TTC549 (cell line): ENCODE results near the gene LASP1.

Experiments used
- FAIRE-seq: peaks from 2 replicates; lab custom pipeline; 2012; peaks lifted over from hg19 to GRCh38; lab: Jason Lieb, UNC

The LASP1 gene

DNA sequence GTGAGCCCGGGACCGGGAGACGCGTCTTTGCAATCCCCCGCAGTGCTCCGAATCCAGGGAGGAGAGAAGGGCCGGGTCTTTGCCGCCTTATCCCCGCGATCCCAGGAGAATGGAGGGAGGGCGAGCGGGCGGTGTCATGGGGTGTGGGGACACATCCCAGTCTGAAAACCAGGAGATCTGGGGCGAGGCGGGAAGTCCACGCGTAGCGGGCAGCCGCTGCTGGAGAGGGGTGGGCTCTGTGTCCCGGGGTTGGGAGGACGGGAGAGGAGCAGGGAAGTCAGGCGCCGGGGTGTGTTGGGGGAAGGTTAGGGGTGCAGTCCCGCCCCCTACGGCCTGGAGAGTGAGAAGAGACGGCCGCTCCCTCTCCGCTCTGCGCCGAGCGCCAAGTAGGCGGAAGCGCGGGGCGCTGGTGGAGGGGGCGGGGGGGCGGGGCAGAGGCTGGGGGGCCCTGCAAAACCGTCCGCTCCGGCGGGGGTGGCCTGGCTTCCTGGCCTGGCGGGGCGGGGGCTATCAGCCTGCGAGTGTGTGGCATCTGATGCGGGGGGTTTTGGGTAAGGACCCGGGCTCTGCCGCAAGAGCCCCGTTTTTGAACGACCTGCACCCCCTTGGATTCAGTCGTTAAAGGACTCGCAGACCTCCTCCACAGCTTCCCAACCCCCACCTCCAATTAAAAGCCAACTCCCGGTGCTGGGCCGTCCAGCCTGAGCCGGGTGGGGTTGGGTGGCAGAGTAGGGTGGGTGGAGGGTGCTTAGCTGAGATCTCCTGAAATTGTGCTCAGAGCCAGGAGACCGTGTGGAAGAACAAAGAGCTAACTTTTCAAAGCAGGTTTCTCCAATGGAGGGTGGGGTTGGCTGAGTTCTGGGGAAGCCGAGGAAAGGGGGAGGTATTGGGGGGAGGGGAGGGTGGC, 654 bp downstream of the LASP1 start:
- no peak for FAIRE-seq

DNA sequence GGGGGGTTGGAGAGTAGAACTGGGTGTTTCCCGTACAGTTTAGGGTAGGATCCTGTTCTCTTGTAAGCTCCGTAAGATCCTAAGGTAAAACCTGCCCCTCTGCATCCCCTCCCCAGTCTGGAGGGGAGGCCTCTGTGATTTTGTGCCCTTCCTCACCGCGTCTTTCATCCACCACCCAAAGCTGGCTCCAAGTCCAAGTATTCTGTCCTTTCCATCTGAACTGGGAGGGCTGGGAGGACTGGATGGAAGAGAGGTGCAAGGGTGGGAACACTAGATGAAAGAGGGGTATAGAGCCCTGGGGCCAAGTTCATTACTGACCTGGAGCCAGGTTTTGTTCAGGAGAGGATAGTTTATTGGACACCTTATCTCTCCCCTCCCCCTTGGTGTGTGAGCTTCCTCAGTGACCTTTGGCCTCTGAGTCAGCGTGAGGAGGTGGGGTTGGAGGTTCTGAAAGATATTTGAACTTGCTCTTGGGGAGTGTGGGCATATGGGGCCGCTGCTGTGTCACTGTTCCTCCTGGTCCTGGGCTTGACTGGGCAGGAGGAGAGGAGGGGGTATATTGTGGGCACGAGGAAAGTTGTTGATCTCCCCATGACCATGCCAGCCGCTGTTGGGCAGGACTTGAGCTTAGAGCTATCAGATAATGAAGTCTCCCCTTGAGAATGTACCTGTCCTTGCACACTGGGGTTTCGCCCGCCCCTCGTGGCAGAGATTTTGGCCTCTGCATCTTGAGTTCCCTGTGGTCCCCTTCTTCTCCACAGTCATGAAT, 1.6 kb downstream of the LASP1 start:
- FAIRE-seq, result no peak

DNA sequence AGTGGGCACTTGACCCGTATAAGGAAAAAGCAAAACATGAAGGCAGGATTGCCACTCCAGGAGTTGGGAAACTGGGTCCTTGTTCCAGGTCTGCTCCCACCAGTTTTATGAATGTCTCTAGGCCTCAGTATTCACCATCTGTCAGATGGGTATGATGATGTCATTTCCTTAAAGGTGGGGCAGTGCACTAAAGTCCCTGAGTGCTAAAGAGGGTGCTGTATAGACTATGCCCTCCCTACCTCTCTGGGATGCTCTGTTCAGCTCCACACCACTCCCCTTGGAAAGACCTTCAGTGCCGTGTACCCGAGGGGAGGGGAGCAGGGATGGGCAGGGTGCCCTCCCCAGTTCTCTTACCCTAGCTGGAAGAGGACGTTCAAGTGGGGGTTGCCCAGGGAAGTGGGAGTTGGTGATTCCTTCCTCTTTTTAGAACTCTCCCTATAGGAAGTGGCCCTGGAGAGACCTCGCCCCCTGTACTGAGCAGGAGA, 2.2 kb downstream of the LASP1 start:
- no peak for FAIRE-seq

DNA sequence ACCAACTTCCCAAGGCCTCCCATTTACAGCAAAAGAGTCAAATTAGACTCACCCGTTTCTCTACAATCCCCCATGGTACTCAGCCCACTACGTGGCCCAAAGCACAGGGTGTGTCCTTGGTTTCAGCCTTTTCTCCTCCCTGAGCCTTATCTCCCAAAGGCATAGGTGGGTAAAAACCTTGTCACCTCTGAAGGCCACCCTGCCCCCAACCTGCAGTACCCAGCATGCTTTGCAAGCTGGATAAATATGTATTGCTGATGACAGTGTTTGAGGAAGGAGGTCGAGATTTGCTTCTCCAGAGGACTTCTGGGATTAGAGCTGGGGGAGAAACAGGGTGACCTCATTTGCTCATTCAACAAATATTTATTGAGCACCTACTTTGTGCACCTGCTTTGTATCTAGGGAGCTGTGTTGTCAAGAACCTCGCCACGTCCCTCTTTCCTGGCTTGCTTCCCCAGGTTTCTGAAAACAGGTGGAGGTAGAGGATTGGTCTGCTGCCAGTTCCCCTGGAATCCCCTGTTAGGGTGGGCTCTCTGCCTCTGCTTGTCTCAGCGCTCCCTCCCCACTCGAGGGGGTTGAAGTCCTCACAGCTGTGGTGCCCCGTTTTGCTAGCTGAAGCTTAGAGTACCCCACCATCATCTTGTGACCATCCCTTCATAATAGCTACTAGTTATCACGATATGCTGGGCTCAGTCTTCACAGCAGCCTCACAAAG, 3.0 kb downstream of the LASP1 start:
- no peak for FAIRE-seq

DNA sequence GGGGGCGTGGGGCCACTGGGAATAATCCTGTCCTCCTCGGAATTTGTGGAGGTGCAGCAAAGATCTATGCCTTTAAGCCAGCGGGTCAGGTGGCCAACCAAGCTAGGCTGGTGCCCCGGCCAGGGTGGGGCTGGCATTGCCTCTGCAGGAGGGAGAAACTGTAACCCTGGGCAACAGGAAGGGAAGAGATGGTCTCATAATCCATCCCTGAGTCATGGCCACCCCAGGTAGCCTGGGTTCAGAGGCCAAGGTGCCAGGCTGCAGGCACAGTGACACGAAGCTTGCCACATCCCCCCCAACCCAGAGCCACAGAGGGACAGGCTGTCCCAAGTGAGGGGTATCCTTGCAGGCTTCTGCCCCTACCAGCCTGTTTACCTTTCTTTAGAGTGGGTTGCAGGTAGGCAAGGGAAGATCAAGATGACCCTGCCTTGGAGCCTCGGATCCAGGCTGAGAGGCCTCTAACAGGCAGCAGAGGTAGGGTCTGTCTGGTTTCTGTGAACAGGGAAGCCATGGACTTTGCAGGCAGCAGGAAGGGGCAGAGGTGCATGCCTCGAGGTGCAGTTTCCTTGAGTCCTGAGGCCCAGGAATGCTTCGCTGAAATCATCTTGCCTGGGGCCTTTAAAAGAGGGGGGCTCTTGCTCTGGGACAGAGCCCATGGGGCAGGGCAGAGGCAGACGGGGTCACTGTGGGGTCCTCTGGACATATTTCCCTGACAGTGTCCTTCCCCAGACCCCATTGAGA, 4.0 kb downstream of the LASP1 start:
- FAIRE-seq, result no peak

DNA sequence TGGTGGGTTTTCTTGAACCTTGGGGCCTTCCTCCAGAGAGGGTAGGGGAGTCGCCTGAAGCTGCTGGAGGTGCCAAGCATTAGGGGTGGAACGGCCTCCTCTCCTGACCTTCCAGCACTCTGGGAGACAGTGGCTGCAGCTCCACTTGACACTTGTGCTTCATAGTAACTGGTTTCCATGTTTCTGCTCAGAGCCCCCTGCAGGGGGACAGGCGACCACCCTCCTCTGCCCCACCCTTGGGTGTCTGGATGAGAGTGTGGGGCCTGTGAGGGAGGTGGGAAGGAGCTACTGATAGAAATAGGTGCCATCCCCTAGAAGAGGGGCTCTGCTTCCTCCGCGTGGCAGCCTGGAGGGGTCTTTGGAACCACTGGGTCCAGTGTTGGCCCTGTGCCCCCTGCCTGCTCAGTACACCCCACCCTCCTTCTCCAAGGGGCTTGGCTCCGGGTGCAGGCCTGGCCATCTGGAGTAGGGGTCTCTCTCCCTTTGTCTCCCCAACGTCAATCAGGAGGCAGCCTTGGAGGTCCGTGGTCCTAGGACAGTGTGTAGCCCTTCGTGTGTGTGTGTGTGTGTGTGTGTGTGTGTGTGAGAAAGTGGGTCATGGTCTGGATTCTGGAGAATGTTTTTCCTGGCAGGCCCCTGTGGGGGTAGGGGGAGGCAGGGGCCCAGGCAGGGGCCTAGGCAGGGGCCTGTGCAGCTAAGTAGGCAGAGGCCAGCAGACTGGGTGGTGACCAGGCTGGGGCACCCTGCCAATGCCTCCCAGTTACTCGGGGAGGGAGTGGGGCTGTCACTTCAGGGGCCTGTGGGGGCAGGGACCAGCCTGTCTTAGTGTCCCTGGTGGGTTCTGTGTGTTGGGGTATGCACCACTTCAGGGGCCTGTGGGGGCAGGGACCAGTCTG, 4.9 kb downstream of the LASP1 start:
- no peak for FAIRE-seq

DNA sequence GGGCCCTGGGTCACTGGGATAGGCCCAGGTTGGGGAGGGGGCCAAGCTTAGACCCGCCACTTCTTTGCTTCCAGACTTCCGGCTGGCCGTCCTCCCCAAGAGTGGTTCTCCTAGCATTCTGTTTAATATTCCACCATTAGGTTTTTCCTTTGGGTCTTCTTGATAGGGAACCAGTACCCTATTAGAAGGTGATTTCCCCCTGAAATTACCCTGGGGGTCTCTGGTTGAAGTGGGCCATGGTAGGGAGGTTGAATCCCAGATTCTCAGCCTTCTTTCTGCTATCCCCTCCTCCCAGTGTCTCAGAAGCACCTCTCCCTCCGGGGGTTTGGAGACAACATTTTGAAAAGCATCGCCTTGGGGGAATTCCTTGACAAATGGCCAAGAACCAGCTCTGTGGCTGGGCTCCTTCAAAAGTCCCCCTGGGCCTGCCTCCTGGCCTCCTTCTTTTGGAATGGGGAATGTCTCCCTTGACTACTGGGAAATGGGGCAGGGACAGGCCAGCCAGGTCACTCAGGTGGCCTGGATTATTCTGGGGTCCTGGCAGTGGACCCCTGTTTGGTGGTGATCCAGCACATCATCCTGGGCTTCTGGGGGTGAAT, 5.7 kb downstream of the LASP1 start:
- no peak for FAIRE-seq

DNA sequence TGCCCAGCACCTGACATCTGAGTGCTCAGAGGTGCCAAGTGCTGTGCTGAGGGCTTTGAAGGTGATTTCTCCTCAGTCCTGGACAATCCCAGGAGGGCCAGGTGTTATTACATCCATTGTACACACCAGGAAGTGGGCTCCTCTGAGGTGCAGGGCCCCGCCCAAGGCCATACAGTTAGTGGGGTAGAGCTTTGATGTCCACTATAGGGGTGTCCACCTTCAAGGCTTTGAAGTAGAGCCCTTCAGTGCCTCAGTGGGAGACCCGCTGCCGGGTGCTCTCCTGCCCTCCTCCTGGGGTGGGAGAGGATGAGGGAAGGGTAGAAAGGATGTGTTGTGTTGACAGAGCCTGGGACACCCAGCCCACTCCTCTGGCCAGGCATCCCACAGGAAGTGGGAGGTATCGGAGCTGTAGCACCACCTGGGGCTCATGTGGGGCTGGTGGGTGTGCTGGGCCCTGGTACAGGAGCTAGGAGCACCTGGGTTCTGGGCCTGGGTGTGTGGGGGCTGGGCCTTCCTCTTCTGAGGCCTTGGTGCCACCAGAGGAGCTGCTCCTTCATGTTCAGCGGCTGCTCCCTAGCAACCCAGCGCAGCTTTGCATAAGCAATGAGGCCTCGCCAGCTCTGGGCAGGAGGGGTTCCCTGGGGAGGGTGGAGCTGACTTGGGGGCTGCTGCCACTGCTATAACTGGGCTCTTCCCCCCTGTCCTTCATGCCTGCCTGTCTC, 7.4 kb downstream of the LASP1 start:
- no peak for FAIRE-seq

DNA sequence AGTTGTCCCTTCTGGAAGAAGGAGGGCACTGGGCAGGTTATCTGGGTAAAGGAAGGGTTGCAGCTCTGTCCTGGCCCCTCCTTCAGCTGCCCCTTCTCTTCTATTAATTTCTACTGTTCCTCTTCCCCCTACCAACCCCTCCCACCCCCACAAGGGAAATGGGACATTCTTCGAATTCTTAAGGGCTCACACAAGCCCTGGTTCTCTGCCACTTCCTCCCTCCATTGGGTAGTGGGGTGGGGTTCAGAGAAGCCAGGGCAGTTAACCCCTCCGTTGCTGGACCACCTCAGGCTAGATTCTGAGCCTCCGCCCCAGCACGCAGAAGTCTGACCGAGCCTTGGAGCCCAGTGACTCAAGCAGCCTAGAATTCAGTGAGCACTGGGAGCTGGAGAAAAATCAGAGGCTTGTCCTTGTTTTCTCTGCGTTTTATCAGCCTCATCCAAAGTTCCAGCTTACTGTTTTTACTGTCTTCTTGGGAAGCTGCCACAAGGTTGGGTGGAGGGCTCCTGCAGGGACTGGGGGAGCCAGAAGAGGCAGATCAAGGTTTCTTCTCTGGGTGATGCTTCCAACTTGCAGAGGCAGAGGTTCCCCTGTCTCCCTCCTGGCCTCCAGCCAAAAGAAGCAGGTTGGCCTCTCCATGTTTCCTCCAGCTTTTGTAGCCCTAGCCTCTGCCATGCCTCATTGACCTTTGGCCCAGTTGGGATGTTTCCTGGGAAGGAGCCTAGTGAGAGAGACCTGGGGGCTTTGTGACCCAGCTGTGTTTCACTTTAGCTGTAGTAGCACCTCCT, 10.2 kb downstream of the LASP1 start:
- FAIRE-seq, result no peak

DNA sequence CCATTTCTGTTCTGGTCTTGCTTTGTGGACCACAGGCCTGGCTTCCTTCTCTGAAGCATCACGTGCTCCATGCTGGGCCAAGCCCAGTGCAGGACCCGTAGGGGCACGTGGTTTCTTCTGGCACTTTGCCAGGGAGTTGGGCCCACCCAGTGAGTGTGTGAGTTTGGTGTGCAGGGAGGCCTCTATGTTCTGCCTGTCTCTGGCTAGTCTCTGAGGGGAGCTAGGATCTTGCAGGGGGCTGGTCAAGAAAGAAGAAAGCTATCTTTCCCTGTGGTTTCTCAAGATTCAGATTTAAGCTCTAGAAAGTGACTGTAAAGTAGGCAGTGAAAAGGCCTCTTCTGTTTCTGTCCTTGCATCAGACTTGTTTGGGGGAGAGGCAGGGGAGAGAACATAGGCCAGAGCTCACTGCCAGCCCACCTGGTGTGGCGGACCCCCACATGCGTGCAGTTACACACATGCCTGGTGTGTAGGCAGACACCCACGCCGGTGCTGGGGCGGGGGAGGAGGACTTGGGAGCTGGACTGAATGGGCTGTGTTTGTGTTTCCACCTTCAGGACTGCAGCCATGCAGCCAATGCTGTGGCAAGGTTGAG, 11.8 kb downstream of the LASP1 start:
- no peak for FAIRE-seq

DNA sequence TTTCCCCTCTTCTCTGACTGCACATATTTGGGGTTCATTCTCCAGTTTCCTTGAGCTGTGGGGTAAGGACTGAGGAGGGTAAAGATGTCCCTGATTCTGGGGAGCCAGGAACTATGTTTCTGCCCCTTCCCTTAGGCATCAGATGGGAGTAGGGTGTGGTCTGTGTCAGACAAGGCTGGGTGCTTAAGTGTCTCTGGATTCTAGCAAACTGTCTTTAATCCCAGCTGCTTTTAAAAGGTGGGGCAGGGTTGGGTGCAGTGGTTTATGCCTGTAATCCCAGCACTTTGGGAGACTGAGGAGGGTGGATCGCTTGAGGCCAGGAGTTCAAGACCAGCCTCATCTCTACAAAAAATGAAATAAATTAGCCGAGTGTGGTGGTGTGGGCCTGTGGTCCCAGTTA, 13.0 kb downstream of the LASP1 start:
- FAIRE-seq, result no peak

DNA sequence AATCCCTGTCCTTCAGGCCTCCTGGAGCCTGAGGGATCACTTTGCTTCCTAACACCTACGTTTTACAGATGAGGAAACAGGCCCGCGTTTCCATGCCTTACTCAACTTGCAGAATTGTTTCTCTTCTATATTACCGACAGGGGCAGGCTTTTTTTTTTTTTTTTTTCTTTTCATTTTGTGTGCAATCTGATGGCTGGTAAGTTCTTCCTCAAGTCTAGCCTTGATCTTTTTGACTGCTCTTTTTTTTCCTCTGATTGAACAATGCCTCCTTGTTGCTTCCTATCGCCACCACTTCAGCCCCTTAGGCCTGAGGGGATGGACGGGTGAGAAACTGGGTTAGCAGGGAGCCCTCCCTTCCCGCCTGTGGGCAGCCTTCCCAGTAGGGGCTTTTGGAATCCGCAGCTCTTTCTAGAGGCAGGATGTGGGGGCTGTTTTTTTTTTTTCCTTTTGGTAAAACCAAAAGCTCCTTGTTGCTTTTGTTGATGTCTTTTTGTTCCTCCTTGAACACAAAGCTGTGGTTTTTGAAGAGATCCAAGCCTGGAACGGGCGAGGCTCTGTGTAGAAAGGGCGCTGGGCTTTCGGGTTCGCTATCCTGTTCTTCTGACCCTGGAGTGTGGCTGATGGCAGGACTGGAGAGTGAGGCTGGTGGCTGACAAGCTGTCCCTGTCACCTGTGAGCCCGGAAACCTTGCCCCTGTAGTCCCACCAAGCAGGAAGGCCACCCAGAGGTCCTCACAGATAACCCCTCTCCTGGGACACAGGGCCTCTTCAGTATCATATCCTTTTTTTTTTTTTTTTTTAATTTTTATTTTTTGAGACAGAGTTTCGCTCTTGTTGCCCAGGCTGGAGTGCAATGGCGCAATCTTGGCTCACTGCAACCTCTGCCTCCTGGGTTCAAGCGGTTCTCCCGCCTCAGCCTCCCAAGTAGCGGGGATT, 14.0 kb downstream of the LASP1 start:
- no peak for FAIRE-seq

DNA sequence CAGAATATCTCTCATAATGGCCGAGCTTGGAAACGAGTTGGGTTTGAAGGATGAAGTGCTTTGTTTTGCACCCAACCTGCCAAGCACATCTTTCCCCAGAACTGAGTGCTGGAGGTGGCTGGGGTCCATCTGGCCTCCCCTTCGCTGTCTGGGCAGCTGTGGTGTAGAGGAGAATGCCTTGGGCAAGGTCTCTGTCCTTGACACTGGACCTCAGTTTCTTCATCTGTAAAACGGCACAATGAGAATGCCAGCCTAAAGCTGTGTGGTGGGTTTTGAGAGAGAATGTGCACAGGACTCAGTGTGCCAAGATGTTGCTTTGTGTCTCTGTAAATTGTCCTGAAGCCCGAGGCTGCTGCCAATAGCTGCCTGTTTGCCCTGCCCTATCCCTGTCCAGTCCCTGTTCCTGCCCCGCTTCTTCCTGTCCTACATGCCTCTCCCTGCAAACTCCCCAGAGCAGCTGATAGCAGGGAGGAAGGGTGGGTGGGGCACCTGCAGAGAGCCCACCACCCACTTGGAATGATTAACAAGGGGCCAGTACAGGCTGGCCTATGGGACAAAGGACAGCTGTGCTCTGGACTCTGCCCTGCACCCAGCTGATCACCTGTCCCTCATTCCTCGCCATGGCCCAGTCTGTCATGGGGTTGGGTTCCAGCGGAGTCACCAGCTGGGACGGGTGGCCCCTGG, 15.3 kb downstream of the LASP1 start:
- FAIRE-seq, result no peak

DNA sequence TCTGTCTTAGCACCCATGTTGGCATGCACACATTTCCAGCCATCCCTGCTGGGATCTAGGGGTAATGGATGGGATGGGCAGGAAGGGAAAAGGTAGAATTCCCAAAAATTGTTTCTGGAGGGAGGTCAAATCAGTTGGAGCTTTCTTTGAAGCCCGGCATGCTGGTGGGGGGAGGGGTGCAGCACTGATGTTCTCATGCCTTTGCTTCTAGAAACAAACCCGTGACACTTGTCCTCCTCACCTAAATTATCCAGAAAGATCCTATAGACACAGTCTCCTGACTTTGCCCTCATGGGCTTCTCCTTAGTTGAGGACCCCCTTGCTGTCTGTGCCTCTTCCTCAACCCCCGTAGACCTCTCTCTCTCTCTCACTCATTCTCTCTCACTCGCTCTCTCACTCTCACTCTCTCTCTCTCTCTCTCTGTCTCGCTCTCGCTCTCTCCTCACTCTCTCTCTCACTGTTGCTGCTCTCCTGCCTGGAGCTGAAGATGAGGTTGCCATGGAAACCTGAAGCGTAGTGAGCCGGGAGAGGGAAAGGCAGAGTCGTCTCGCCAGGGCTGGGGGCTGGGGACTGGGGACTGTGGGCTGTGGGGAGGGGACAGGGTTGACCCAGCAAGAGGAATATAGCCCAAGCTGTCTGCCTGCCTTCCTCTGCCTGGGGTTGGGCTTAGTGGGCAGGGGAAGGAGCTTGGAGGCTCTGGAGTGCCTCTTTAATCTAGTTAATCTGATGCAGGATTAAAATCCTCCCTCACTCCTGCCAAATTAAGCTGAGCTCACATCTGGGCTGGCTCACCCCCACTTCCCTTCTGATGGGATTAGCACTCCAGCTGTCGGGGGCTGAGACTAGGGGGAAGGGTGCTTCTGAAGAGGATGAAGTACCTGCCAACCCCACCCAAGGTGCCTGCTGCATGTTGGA, 16.1 kb downstream of the LASP1 start:
- no peak for FAIRE-seq

DNA sequence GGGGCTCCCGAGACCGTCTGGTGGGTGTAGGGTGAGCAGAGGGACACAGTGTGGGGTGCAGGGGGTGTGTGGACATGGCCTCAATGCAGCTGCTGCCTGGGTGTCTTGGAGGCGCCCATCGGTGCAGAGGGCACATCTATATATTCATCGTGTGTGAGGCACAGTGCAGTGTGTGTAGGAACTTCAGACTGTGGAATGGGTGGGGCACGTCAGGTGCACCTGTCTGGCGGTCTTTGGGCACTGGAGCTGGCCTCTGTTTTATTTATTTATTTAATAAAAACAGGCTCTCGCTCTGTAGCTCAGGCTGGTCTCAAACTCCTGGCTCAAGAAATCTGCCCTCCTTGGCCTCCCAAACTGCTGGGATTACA, 16.8 kb downstream of the LASP1 start:
- FAIRE-seq, result no peak

DNA sequence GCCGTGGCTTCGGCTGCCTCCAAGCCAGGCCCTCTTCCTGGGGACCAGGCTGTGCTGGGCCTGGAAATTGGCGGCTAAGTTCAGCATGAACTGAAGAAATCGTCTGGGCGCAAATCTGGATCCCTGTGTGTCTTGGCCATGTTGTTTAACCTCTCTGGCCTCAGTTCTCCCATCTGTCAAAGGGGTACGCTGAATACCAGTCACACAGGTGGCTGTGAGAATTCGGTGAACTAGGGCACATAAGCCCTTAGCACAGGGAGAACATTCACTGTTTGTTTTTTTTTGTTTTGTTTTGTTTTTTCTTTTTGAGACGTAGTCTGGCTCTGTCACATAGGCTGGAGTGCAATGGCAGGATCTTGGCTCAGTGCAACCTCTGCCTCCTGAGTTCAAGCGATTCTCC, 19.0 kb downstream of the LASP1 start:
- no peak for FAIRE-seq
